G401 (cell line): ENCODE measurements around the gene RAB41. TPM values are rescaled to one million over a fixed set of nuclear protein-coding genes. Genes with fewer than 3 reads are reported as not detected.
"Not testable (repeated sequence)": the region's sequence is repeated elsewhere in the genome, so short reads cannot be mapped to it uniquely, and the experiment has no call there.

Source experiments
- DNase-seq: peaks from one replicate; pipeline ENCODE4 v3.0.0-alpha.2; 2015; ENCODE audit warnings: low spot score
- in situ Hi-C: cut with HindIII; loops from 2 replicates; pipeline ENCODE4 v1.10.0; 2016; ENCODE audit warnings: low sequenced_read_pairs, mixed read lengths
- total RNA-seq: library from RNA; depleted of rRNA; stranded (reverse); fragments of >200 nt; shearing (Covaris generic); gene quantifications from 2 replicates; pipeline ENCODE4 v1.2.3, GENCODE V29; 2014; rRNA removed

The RAB41 gene
- total RNA-seq, 1 experiment from 2014 or later, result not detected

GRCh38 chrX:70289168-70289792 lies 7.3 kb downstream of the RAB41 start:
- in situ Hi-C loops, result no loop called here
- peak; percentile 3 for DNase-seq

- in situ Hi-C loops, result no loop called here
- peak; percentile 68 for DNase-seq
Observed at GRCh38 chrX:70289793-70290770, 8.1 kb downstream of the RAB41 start, which contains the start of the genes KIF4A and PDZD11. KIF4A (plus strand) TSS chrX:70290104; CDS start chrX:70290459, 355 bp downstream. PDZD11 (minus strand) TSS chrX:70289927; CDS start chrX:70289341, 586 bp downstream.

GRCh38 chrX:70292788-70293187 lies 10.8 kb downstream of the RAB41 start:
- in situ Hi-C loops, result no loop called here
- DNase-seq, result no peak

- in situ Hi-C loops, result no loop called here
- no peak for DNase-seq
Observed at GRCh38 chrX:70293621-70294020, 11.6 kb downstream of the RAB41 start.

- in situ Hi-C loops, result no loop called here
Observed at GRCh38 chrX:70301716-70302115, 19.7 kb downstream of the RAB41 start.

GRCh38 chrX:70313503-70313902 lies 31.5 kb downstream of the RAB41 start:
- in situ Hi-C loops, result no loop called here
- DNase-seq, result no peak

More at GRCh38 chrX:70301716-70302115, 19.7 kb downstream of the RAB41 start:
- no peak for DNase-seq

- in situ Hi-C loops, result no loop called here
- no peak for DNase-seq
Observed at GRCh38 chrX:70322784-70323183, 40.8 kb downstream of the RAB41 start.

GRCh38 chrX:70323628-70324027 lies 41.7 kb downstream of the RAB41 start:
- in situ Hi-C loops, DNase-seq: not testable (repeated sequence)

GRCh38 chrX:70324326-70324725 lies 42.4 kb downstream of the RAB41 start:
- in situ Hi-C loops, result no loop called here
- DNase-seq, result no peak

GRCh38 chrX:70331161-70331560 lies 49.2 kb downstream of the RAB41 start:
- in situ Hi-C loops, result no loop called here
- DNase-seq, result no peak

GRCh38 chrX:70332600-70332999 lies 50.6 kb downstream of the RAB41 start:
- DNase-seq, result no peak
- in situ Hi-C loops, result no loop called here

Other genes with a start within 250 kb of the RAB41 start
- not detected in 2 replicates for gene AWAT2, start 232.2 kb upstream of the RAB41 start, total RNA-seq
- gene OTUD6A, start 219.7 kb upstream of the RAB41 start, total RNA-seq, result not detected in 2 replicates
- gene IGBP1, start 148.7 kb upstream of the RAB41 start, total RNA-seq, result 80.9 and 87.3 TPM in 2 replicates
- not detected in 2 replicates for gene DGAT2L6, start 104.7 kb upstream of the RAB41 start, total RNA-seq
- not detected in 2 replicates for gene AWAT1, start 47.5 kb upstream of the RAB41 start, total RNA-seq
- 0.20 TPM in 1 of 2 replicates, not detected in the other for gene P2RY4, start 22.0 kb upstream of the RAB41 start, total RNA-seq
- not detected in 2 replicates for gene ARR3, start 13.8 kb upstream of the RAB41 start, total RNA-seq
- 38.8 and 55.4 TPM in 2 replicates for gene PDZD11, start 7.8 kb downstream of the RAB41 start, total RNA-seq
- 33.4 and 38.1 TPM in 2 replicates for gene KIF4A, start 7.9 kb downstream of the RAB41 start, total RNA-seq
- 0.54 TPM in 1 of 2 replicates, not detected in the other for gene GDPD2, start 141.1 kb downstream of the RAB41 start, total RNA-seq
- gene DLG3, start 162.7 kb downstream of the RAB41 start, total RNA-seq, result 24.0 and 28.0 TPM in 2 replicates